HepG2 (cell line): Measurements from ENCODE around the gene INPP5K. TPM values are rescaled to one million over a fixed set of nuclear protein-coding genes. Genes with fewer than 3 reads are reported as not detected.

Source experiments
- ATAC-seq: fragments of 200-7000 bp; cut with Tn5 transposase; 3 replicates; pipeline ENCODE4 v1.9.1; 2020; ENCODE audit warnings: mild to moderate bottlenecking, moderate library complexity
- BruUV-seq: library from RNA; stranded (reverse); fragments of 400-500 nt; replicated peaks from 2 replicates; lab custom pipeline; 2021; lab: Mats Ljungman, UMichigan
- CTCF ChIA-PET: fragments of 300-600 bp; formaldehyde crosslinking; extraction: SDS; loops from one replicate; lab custom pipeline; 2021; ENCODE audit warnings: low total read pairs, inconsistent platforms, low intra/inter-chr PET ratio; lab: Yijun Ruan, JAX
- POLR2A ChIA-PET: fragments of 350-600 bp; sonication (Branson Sonifier 250); formaldehyde crosslinking; loops from one replicate; lab custom pipeline; 2020; ENCODE audit warnings: antibody characterized with exemption, inconsistent platforms; lab: Yijun Ruan, JAX
- DNase-seq: peaks from one replicate; pipeline ENCODE4 v3.0.0-alpha.2; 2015; ENCODE audit warnings: low spot score
- FAIRE-seq: peaks from 3 replicates; lab custom pipeline; 2011; peaks lifted over from hg19 to GRCh38; lab: Jason Lieb, UNC
- H2AFZ ChIP-seq: one replicate; pipeline ENCODE4 v1.6.1; 2011; ENCODE audit warnings: low read length, inconsistent platforms
- H3K27ac ChIP-seq: fragments of 300-600 bp; 3 replicates; pipeline ENCODE4 v1.8.0; 2011; ENCODE audit warnings: mixed run types, mild to moderate bottlenecking, mixed read lengths, low read length, inconsistent platforms; ENCODE audit not compliant: insufficient read depth; ENCODE audit errors: extremely low read length
- H3K27me3 ChIP-seq, 2 experiments: fragments of 200-600 bp in 1 of 2; 2 replicates in 1 of 2; 3 replicates in 1 of 2; pipeline versions ENCODE4 v1.6.0 to v1.8.0; 2011; ENCODE audit warnings: low read length in 2 of 2, mild to moderate bottlenecking in 2 of 2, moderate library complexity in 2 of 2, inconsistent platforms in 1 of 2; ENCODE audit not compliant: insufficient read depth in 2 of 2, control insufficient read depth in 1 of 2
- H3K36me3 ChIP-seq, 2 experiments: fragments of 200-600 bp in 1 of 2; replicated peaks in 1 of 2; 2 replicates in 1 of 2; 3 replicates in 1 of 2; pipeline versions ENCODE4 v1.5.1 to v1.8.0; 2011; ENCODE audit warnings: low read length in 2 of 2, inconsistent platforms in 1 of 2; ENCODE audit not compliant: insufficient read depth in 2 of 2, control insufficient read depth in 1 of 2
- H3K4me1 ChIP-seq: 2 replicates; pipeline ENCODE4 v1.5.1; 2012; ENCODE audit warnings: low read length, inconsistent platforms; ENCODE audit not compliant: insufficient read depth
- H3K4me2 ChIP-seq: 2 replicates; pipeline ENCODE4 v1.6.0; 2011; ENCODE audit warnings: low read depth, low read length, inconsistent platforms
- H3K4me3 ChIP-seq, 3 experiments: fragments of 200-600 bp in 1 of 3; sonication (generic), shearing (Covaris generic) in 1 of 3; replicated peaks in 1 of 3; 2 replicates each; pipeline ENCODE4 v1.5.1; 2011 to 2016; ENCODE audit warnings: low read length in 3 of 3, inconsistent platforms in 2 of 3, low read depth in 2 of 3, mild to moderate bottlenecking in 2 of 3, control low read depth in 1 of 3, mixed read lengths in 1 of 3; ENCODE audit not compliant: insufficient read depth in 1 of 3
- H3K79me2 ChIP-seq: one replicate; pipeline ENCODE4 v1.6.1; 2011; ENCODE audit warnings: low read length, inconsistent platforms; ENCODE audit not compliant: insufficient read depth
- H3K9ac ChIP-seq: 2 replicates; pipeline ENCODE4 v1.6.0; 2011; ENCODE audit warnings: mild to moderate bottlenecking, low read depth, low read length, inconsistent platforms; ENCODE audit not compliant: insufficient read depth
- H3K9me3 ChIP-seq: 2 replicates; pipeline ENCODE4 v1.5.1; 2012; ENCODE audit warnings: mild to moderate bottlenecking, low read length
- H4K20me1 ChIP-seq: 2 replicates; pipeline ENCODE4 v1.6.0; 2011; ENCODE audit warnings: inconsistent platforms, mild to moderate bottlenecking, low read length, moderate library complexity; ENCODE audit not compliant: insufficient read depth
- CEBPB ChIP-seq: IDR thresholded peaks from 2 replicates; pipeline ENCODE4 v1.6.1; 2011; ENCODE audit warnings: low read depth, low read length, improper control_type of control experiment, borderline replicate concordance
- FOXA1 ChIP-seq, 2 experiments: fragments of 450-650 bp in 1 of 2; sonication (generic) in 1 of 2; formaldehyde crosslinking in 1 of 2; IDR thresholded peaks; 2 replicates each; pipeline versions ENCODE4 v1.4.0 to v1.6.1; 2016 to 2020; ENCODE audit warnings: missing genetic modification reagents in 1 of 2
- MTA3 ChIP-seq: sonication (generic); formaldehyde crosslinking; IDR thresholded peaks from 2 replicates; pipeline ENCODE4 v1.4.0; 2020; ENCODE audit warnings: missing genetic modification reagents
- NR2F1 ChIP-seq, 2 experiments: fragments of 450-650 bp in 1 of 2; formaldehyde crosslinking in 1 of 2; IDR thresholded peaks; 2 replicates each; pipeline versions ENCODE4 v1.5.0 to v1.6.1; 2016 to 2020; ENCODE audit warnings: mild to moderate bottlenecking in 1 of 2, missing compliant biosample characterization in 1 of 2, missing genetic modification reagents in 1 of 2, moderate library complexity in 1 of 2
- SP1 ChIP-seq, 2 experiments: fragments of 450-650 bp in 1 of 2; sonication (generic) in 1 of 2; formaldehyde crosslinking in 1 of 2; IDR thresholded peaks; 2 replicates each; pipeline versions ENCODE4 v1.4.0 to v1.6.1; 2016 to 2020; ENCODE audit warnings: missing genetic modification reagents in 1 of 2
- THAP11 ChIP-seq: IDR thresholded peaks from 2 replicates; pipeline ENCODE4 v1.6.1; 2016; ENCODE audit warnings: missing biosample characterization, missing genetic modification reagents
- ZNF670 ChIP-seq: sonication (generic); formaldehyde crosslinking; IDR thresholded peaks from 2 replicates; pipeline ENCODE4 v1.8.0; 2022; ENCODE audit warnings: mild to moderate bottlenecking, missing genetic modification reagents, borderline replicate concordance
- WGBS: methylation state at CpG from one replicate; pipeline ENCODE4 v1.1.6; 2017; ENCODE audit warnings: low lambda C conversion rate; 5-methylcytosine and 5-hydroxymethylcytosine counted together
- in situ Hi-C: cut with HindIII; loops from 2 replicates; pipeline ENCODE4 v1.10.0; 2017; ENCODE audit warnings: low pct_unique_long_range_greater_than_20kb; ENCODE audit not compliant: extremely low pct_ligation_motif_present
- intact Hi-C: fragments of 100-400 bp; cut with micrococcal nuclease; formaldehyde crosslinking; loops from one replicate; pipeline ENCODE4 v1.10.0; 2022; ENCODE audit not compliant: unreplicated experiment
- polyA plus RNA-seq, 8 experiments: library from polyadenylated mRNA; depleted of rRNA in 3 of 8; stranded (reverse) in 7 of 8; unstranded in 1 of 8; fragments of >200 nt; fragmentation: Illumina TruSeq in 4 of 8; extraction: Trizol in 4 of 8; gene quantifications; 2 replicates each; pipeline versions ENCODE4 v1.2.1 to v1.2.3, GENCODE V29; 2011 to 2016; ENCODE audit warnings: low read depth in 4 of 8, missing spikeins in 1 of 8, mixed read lengths in 1 of 8; ENCODE audit not compliant: insufficient read depth in 1 of 8
- total RNA-seq, 5 experiments: library from RNA; depleted of rRNA; stranded (reverse); fragments of >200 nt; fragmentation: Illumina TruSeq; extraction: Trizol; gene quantifications; 2 replicates each; pipeline ENCODE4 v1.2.3, GENCODE V29; 2016; ENCODE audit warnings: low read depth in 1 of 5
- TF ChIP-seq, protein P1 (sequence below): sonication (generic); formaldehyde crosslinking; IDR thresholded peaks from 2 replicates; pipeline ENCODE4 v1.4.0; 2020; ENCODE audit warnings: missing genetic modification reagents, borderline replicate concordance
- TF ChIP-seq, protein P2 (sequence below): sonication (generic); formaldehyde crosslinking; conservative IDR thresholded peaks from 2 replicates; pipeline ENCODE4 v1.4.0; 2020; ENCODE audit warnings: missing genetic modification reagents
- TF ChIP-seq, protein P3 (sequence below), 2 experiments: fragments of 450-650 bp in 1 of 2; sonication (generic) in 1 of 2; formaldehyde crosslinking; IDR thresholded peaks; 2 replicates each; pipeline versions ENCODE4 v1.5.0 to v1.8.0; 2020 to 2022; ENCODE audit warnings: mild to moderate bottlenecking in 1 of 2, missing genetic modification reagents in 1 of 2

INPP5K gene
- total and polyA plus RNA-seq, 2 of the 13 experiments (the other 11 are each of a cell fraction or from before 2014, with no cell fraction given): 4.8 to 9.6 TPM

DNA sequence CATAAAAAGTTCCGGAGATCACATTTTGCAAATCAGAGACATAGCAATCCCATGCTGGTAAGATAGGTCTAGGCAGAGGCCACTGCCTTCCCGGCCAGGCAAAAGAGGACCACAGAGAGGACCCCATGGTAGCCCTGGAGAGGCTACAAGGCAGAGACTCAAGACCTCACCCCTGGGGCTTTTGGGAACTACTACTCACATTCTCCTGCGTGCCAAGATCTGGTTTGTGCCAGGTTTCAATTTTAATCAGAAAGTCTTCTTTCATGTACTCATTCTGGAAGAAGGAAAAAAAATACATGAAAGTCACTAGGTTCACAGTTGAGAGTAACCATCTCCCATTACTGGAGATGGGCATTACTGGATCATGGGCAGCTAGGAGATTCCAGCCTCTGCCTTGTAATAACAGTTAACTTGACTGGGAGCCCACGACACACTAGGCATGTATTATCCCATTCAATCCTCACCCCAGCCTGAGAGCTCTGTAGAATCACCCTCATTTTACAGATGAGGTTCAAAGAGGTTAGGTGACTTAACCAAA lies 25.0 kb upstream of the INPP5K start:
- H3K79me2 ChIP-seq: no peaks in the 10 kb centered on the region
- BruUV-seq: no TSS peak
- WGBS: 94% methylated on average over 4 of the region's 4 CpGs
- H3K9ac ChIP-seq: no peak overlapping the region
- no peak overlapping the region for H3K4me2 ChIP-seq
- ATAC-seq (no peak), FAIRE-seq (no peak), DNase-seq (no peak)
- in situ Hi-C loops (no loop called here), intact Hi-C loops (no loop called here)
- no peak overlapping the region for H3K4me3 ChIP-seq
- no peak overlapping the region for H2AFZ ChIP-seq
- H3K27me3 ChIP-seq: no peaks in the 10 kb centered on the region
- no peaks in the 10 kb centered on the region for H3K9me3 ChIP-seq
- no peaks in the 10 kb centered on the region for H3K4me1 ChIP-seq
- no peaks in the 10 kb centered on the region for H4K20me1 ChIP-seq
- TF ChIP-seq, protein P1, sequence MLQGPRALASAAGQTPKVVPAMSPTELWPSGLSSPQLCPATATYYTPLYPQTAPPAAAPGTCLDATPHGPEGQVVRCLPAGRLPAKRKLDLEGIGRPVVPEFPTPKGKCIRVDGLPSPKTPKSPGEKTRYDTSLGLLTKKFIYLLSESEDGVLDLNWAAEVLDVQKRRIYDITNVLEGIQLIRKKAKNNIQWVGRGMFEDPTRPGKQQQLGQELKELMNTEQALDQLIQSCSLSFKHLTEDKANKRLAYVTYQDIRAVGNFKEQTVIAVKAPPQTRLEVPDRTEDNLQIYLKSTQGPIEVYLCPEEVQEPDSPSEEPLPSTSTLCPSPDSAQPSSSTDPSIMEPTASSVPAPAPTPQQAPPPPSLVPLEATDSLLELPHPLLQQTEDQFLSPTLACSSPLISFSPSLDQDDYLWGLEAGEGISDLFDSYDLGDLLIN (CRISPR knock-in tag): no peak
- TF ChIP-seq, protein P2, sequence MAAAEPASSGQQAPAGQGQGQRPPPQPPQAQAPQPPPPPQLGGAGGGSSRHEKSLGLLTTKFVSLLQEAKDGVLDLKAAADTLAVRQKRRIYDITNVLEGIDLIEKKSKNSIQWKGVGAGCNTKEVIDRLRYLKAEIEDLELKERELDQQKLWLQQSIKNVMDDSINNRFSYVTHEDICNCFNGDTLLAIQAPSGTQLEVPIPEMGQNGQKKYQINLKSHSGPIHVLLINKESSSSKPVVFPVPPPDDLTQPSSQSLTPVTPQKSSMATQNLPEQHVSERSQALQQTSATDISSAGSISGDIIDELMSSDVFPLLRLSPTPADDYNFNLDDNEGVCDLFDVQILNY (CRISPR knock-in tag): no peak
- TF ChIP-seq, protein P3, sequence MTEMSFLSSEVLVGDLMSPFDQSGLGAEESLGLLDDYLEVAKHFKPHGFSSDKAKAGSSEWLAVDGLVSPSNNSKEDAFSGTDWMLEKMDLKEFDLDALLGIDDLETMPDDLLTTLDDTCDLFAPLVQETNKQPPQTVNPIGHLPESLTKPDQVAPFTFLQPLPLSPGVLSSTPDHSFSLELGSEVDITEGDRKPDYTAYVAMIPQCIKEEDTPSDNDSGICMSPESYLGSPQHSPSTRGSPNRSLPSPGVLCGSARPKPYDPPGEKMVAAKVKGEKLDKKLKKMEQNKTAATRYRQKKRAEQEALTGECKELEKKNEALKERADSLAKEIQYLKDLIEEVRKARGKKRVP (CRISPR knock-in tag; IDR thresholded peaks at IDR 0.05): no peak
- TF ChIP-seq MTA3 (no peak), SP1 (IDR thresholded peaks at IDR 0.05) (no peak), SP1 (CRISPR knock-in tag; IDR thresholded peaks at IDR 0.05) (no peak), FOXA1 (IDR thresholded peaks at IDR 0.05) (no peak), FOXA1 (CRISPR knock-in tag; IDR thresholded peaks at IDR 0.05) (no peak), THAP11 (CRISPR knock-in tag) (no peak), ZNF670 (CRISPR knock-in tag) (no peak), NR2F1 (CRISPR knock-in tag; IDR thresholded peaks at IDR 0.05) (no peak), CEBPB (no peak)
- H3K27ac ChIP-seq: no peak overlapping the region
- POLR2A ChIA-PET: no interaction called here
- H3K36me3 ChIP-seq: peaks cover 14 to 63% of the 10 kb centered on the region in 2 experiments; a peak in 4 of 5 replicates
- CTCF ChIA-PET: no interaction called here
